Measurements from ENCODE around the gene IL34.
"Not testable (repeated sequence)": the region's sequence is repeated elsewhere in the genome, so short reads cannot be mapped to it uniquely, and the experiment has no call there.

The IL34 gene

GRCh38 chr16:70612931-70613330 lies 33.4 kb upstream of the IL34 start:
- no peak for TF ChIP-seq CTCF (IDR thresholded peaks at IDR 0.05; ENCODE audit: borderline replicate concordance, insufficient read depth, low read depth, low read length)
- no peak overlapping the region for H3K4me3 ChIP-seq (ENCODE audit: low read depth, low read length)

GRCh38 chr16:70614208-70614951 lies 32.0 kb upstream of the IL34 start:
- no peak for TF ChIP-seq CTCF (IDR thresholded peaks at IDR 0.05; ENCODE audit: borderline replicate concordance, insufficient read depth, low read depth, low read length)
- no peak overlapping the region for H3K4me3 ChIP-seq (ENCODE audit: low read depth, low read length)

- TF ChIP-seq CTCF (IDR thresholded peaks at IDR 0.05; ENCODE audit: borderline replicate concordance, insufficient read depth, low read depth, low read length): no peak
- H3K4me3 ChIP-seq (ENCODE audit: low read depth, low read length): no peak overlapping the region
These were observed 30.4 kb upstream of the IL34 start for GRCh38 chr16:70615945-70616344.

GRCh38 chr16:70621864-70622263 lies 24.5 kb upstream of the IL34 start:
- H3K4me3 ChIP-seq (ENCODE audit: low read depth, low read length): not testable (repeated sequence)

- TF ChIP-seq CTCF (IDR thresholded peaks at IDR 0.05; ENCODE audit: borderline replicate concordance, insufficient read depth, low read depth, low read length): no peak
- H3K4me3 ChIP-seq (ENCODE audit: low read depth, low read length): no peak overlapping the region
These were observed 18.7 kb upstream of the IL34 start for GRCh38 chr16:70627696-70628095.

GRCh38 chr16:70630960-70631745 lies 15.2 kb upstream of the IL34 start:
- TF ChIP-seq CTCF (IDR thresholded peaks at IDR 0.05; ENCODE audit: borderline replicate concordance, insufficient read depth, low read depth, low read length): no peak

GRCh38 chr16:70632273-70632672 lies 14.1 kb upstream of the IL34 start:
- TF ChIP-seq CTCF (IDR thresholded peaks at IDR 0.05; ENCODE audit: borderline replicate concordance, insufficient read depth, low read depth, low read length): no peak
- H3K4me3 ChIP-seq (ENCODE audit: low read depth, low read length): no peak overlapping the region

More at GRCh38 chr16:70630960-70631745, 15.2 kb upstream of the IL34 start:
- H3K4me3 ChIP-seq (ENCODE audit: low read depth, low read length): no peak overlapping the region

GRCh38 chr16:70633617-70634016 lies 12.7 kb upstream of the IL34 start:
- H3K4me3 ChIP-seq (ENCODE audit: low read depth, low read length): not testable (repeated sequence)

Data from GM12875 (cell line).